K562 (cell line): ENCODE results near the gene CNRIP1.

Experiments used
- ARID1B ChIP-seq: fragments of 450-650 bp; IDR thresholded peaks from 2 replicates; pipeline ENCODE4 v1.6.1; 2016; ENCODE audit warnings: antibody characterized with exemption, mild to moderate bottlenecking, inconsistent platforms
- ESRRA ChIP-seq: fragments of 450-650 bp; IDR thresholded peaks from 2 replicates; pipeline ENCODE4 v1.6.1; 2014; ENCODE audit warnings: low read depth, mild to moderate bottlenecking, moderate library complexity, borderline replicate concordance
- MAFF ChIP-seq: IDR thresholded peaks from 2 replicates; pipeline ENCODE4 v1.6.1; 2012; ENCODE audit warnings: low read length, improper control_type of control experiment
- PCBP1 ChIP-seq: fragments of 200-400 bp; formaldehyde crosslinking; IDR thresholded peaks from 2 replicates; pipeline ENCODE4 v1.6.1; 2018; ENCODE audit warnings: mild to moderate bottlenecking, low read depth, low read length; ENCODE audit not compliant: poor library complexity, severe bottlenecking
- POLR2A ChIP-seq: fragments of 450-650 bp; conservative IDR thresholded peaks from 2 replicates; pipeline ENCODE4 v1.6.1; 2016
- RBM15 ChIP-seq: fragments of 200-400 bp; formaldehyde crosslinking; IDR thresholded peaks from 2 replicates; pipeline ENCODE4 v1.6.1; 2018; ENCODE audit warnings: mild to moderate bottlenecking, low read length, moderate library complexity; ENCODE audit not compliant: insufficient read depth
- SMARCA5 ChIP-seq: fragments of 450-650 bp; IDR thresholded peaks from 2 replicates; pipeline ENCODE4 v1.6.1; 2016
- TAF1 ChIP-seq: IDR thresholded peaks from 2 replicates; pipeline ENCODE4 v1.6.1; 2011; ENCODE audit warnings: mild to moderate bottlenecking, low read length, moderate library complexity; ENCODE audit not compliant: insufficient read depth, control insufficient read depth, severe bottlenecking; ENCODE audit errors: extremely low read depth

GRCh38 chr2:68344031-68344430 is 24.3 kb upstream of the CNRIP1 start:
- TF ChIP-seq POLR2A (no peak), TAF1 (no peak), RBM15 (no peak), MAFF (no peak), ESRRA (no peak), SMARCA5 (no peak), PCBP1 (no peak), ARID1B (no peak)
